Parathyroid adenoma (tissue), 2 donors: ENCODE data around the gene SH3BGRL.

Experiments used
- H2AFZ ChIP-seq: fragments of 300-600 bp; sonication (generic); one replicate; pipeline ENCODE4 v1.7.0; 2017; ENCODE audit warnings: antibody characterized with exemption, mild to moderate bottlenecking
- H3K27ac ChIP-seq: fragments of 300-600 bp; sonication (generic); one replicate; pipeline ENCODE4 v1.7.0; 2017
- H3K27me3 ChIP-seq: fragments of 300-600 bp; sonication (generic); one replicate; pipeline ENCODE4 v1.7.0; 2017; ENCODE audit warnings: low read length; ENCODE audit not compliant: control insufficient read depth, insufficient read depth
- H3K36me3 ChIP-seq: fragments of 300-600 bp; sonication (generic); one replicate; pipeline ENCODE4 v1.7.0; 2017; ENCODE audit warnings: low read length; ENCODE audit not compliant: control insufficient read depth, insufficient read depth
- H3K4me1 ChIP-seq: fragments of 300-600 bp; sonication (generic); one replicate; pipeline ENCODE4 v1.7.0; 2017; ENCODE audit warnings: control low read depth
- H3K4me2 ChIP-seq: fragments of 300-600 bp; sonication (generic); one replicate; pipeline ENCODE4 v1.7.0; 2017; ENCODE audit warnings: low read length
- H3K4me3 ChIP-seq: fragments of 300-600 bp; sonication (generic); one replicate; pipeline ENCODE4 v1.7.0; 2017; ENCODE audit warnings: low read depth, low read length
- H3K79me2 ChIP-seq: fragments of 300-600 bp; sonication (generic); one replicate; pipeline ENCODE4 v1.7.0; 2017; ENCODE audit warnings: control low read depth
- H3K9ac ChIP-seq: fragments of 300-600 bp; sonication (generic); one replicate; pipeline ENCODE4 v1.7.0; 2017; ENCODE audit warnings: mild to moderate bottlenecking
- H3K9me3 ChIP-seq: fragments of 300-600 bp; sonication (generic); one replicate; pipeline ENCODE4 v1.7.0; 2017; ENCODE audit warnings: low read length; ENCODE audit not compliant: control insufficient read depth
- CTCF ChIP-seq: fragments of 300-600 bp; sonication (generic); IDR thresholded peaks from one replicate; pipeline ENCODE4 v1.7.0; 2017; ENCODE audit warnings: antibody characterized with exemption, mild to moderate bottlenecking
- donor health status: primary hyperparathyroidism.

The SH3BGRL gene

DNA sequence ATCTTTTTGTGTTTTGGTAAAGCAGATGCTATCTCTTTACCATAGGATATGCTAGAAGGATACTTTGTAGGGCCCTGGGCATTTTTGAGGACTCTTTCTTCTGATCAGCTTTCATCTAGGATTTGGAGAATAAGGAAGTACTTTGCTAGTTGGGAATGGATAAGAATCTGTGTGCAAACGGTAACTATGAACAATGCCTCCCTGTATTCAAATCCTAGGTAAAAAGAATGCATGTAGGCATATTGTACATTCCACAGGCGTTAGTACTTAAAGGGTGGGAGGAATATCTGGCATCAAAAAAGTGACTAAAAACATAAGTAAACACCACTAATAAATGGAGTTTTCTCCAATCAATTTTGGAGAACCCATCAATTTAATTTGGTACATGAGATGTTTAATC is 59.7 kb downstream of the SH3BGRL start:
- Histone ChIP-seq H3K27ac (no peak overlapping the region), H3K9ac (no peak overlapping the region), H2AFZ (no peak overlapping the region), H3K4me3 (no peak overlapping the region), H3K9me3 (no peaks in the 10 kb centered on the region), H3K36me3 (no peaks in the 10 kb centered on the region), H3K4me2 (no peak overlapping the region), H3K4me1 (no peaks in the 10 kb centered on the region), H3K27me3 (no peaks in the 10 kb centered on the region), H3K79me2 (no peaks in the 10 kb centered on the region)
- no peak for TF ChIP-seq CTCF

DNA sequence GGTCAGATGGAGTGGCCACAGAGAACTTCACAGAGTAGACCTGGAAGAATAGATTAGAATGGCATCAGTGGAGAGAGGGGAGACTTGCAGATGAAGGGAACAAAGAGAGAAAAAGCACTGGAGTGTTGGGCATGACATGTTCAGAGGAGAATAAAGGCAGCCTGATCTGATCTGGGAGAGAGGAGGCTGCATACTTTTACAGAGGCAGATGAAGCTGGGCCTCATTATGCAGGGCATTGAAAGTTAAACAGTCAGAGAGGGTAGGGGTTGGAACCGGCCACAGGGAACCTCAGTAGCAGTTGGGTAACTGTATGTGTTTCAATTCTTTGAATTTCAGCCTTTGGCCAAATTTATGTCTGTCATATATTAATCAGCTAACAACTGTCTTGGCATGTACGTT is 61.2 kb downstream of the SH3BGRL start:
- Histone ChIP-seq H3K4me1 (no peaks in the 10 kb centered on the region), H3K4me3 (no peak overlapping the region), H3K27ac (no peak overlapping the region), H3K4me2 (no peak overlapping the region), H3K27me3 (no peaks in the 10 kb centered on the region), H3K79me2 (peaks cover 2% of the 10 kb centered on the region), H3K9me3 (no peaks in the 10 kb centered on the region), H3K36me3 (no peaks in the 10 kb centered on the region), H3K9ac (no peak overlapping the region), H2AFZ (no peak overlapping the region)
- TF ChIP-seq CTCF: no peak

DNA sequence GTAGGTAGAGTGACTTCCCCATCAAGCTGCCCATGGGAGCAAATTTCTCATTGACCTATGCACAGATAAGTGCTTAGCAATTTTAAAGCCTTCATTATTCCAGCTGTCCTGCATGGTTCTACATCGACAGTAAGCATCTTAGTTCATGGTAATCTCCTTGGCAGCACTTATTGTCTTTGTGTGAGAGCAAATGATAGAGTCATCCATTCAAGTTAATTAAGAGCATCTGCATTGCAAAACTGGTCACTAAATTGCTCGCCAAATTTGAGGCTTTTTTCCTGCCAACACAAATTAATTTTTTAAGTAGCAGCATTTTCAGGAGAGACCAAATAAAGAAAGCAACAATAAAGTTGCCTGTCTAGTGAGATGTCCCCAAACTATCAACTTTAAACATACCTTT is 76.7 kb downstream of the SH3BGRL start:
- Histone ChIP-seq H2AFZ (no peak overlapping the region), H3K27ac (no peak overlapping the region), H3K4me2 (no peak overlapping the region), H3K27me3 (no peaks in the 10 kb centered on the region), H3K79me2 (no peaks in the 10 kb centered on the region), H3K36me3 (no peaks in the 10 kb centered on the region), H3K9me3 (no peaks in the 10 kb centered on the region), H3K4me1 (no peaks in the 10 kb centered on the region), H3K9ac (no peak overlapping the region), H3K4me3 (no peak overlapping the region)
- TF ChIP-seq CTCF: no peak

DNA sequence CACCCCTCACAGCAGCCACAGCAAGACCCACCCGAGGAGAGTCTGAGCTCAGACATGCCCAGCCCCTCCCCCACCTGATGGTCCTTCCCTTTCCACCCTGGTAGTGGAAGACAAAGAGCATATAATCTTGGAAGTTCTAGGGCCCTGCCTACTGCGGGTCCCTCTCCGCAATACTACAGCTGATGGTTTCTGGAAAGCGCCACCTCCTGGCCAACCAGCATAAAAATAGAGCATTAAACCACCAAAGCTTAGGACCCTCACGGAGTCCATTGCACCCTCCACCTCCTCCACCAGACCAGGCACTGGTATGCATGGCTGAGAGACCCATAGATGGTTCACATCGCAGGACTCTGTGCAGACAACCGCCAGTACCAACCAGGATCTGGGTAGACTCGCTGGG is 78.2 kb downstream of the SH3BGRL start:
- H3K27ac ChIP-seq: no peak overlapping the region
- no peak overlapping the region for H2AFZ ChIP-seq
- TF ChIP-seq CTCF: no peak
- no peak overlapping the region for H3K9ac ChIP-seq
- H3K9me3 ChIP-seq: no peaks in the 10 kb centered on the region
- H3K4me2 ChIP-seq: no peak overlapping the region
- no peaks in the 10 kb centered on the region for H3K79me2 ChIP-seq
- H3K4me1 ChIP-seq: no peaks in the 10 kb centered on the region
- H3K27me3 ChIP-seq: no peaks in the 10 kb centered on the region
- no peaks in the 10 kb centered on the region for H3K36me3 ChIP-seq
- H3K4me3 ChIP-seq: no peak overlapping the region

DNA sequence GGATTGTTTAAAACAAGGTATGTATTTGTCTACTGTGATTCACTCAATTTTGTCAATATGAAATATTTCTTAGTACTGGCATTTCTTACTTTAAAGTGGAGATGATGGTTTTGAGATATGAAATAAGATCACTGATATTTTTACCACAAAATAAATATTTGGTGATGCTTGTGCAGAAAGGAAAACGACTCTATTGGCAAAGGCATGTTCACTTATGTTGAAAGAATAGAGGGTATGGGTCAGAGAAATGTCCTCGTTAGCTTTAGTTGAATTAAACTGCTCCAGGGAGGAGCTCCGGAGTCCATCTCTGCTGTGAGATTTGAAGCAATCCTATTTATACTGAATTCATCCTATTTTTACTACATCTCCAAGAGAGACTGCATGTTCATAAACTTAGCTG is 84.2 kb downstream of the SH3BGRL start:
- no peaks in the 10 kb centered on the region for H3K27me3 ChIP-seq
- H3K79me2 ChIP-seq: no peaks in the 10 kb centered on the region

More for the DNA sequence above, 84.2 kb downstream of the SH3BGRL start:
- Histone ChIP-seq H3K4me1 (no peaks in the 10 kb centered on the region), H3K9ac (no peak overlapping the region), H2AFZ (no peak overlapping the region), H3K4me2 (no peak overlapping the region), H3K36me3 (no peaks in the 10 kb centered on the region), H3K9me3 (no peaks in the 10 kb centered on the region), H3K27ac (no peak overlapping the region), H3K4me3 (no peak overlapping the region)
- TF ChIP-seq CTCF: no peak
